ENCODE results near the gene LCP2.

The LCP2 gene

GRCh38 chr5:170315154-170315553, 17.6 kb upstream of the LCP2 start:
- DNase-seq (ENCODE audit: low read depth, low spot score), result no peak

GRCh38 chr5:170314541-170315095, 17.0 kb upstream of the LCP2 start:
- DNase-seq (ENCODE audit: low read depth, low spot score), result no peak

GRCh38 chr5:170313816-170314215, 16.2 kb upstream of the LCP2 start:
- no peak for DNase-seq (ENCODE audit: low read depth, low spot score)

GRCh38 chr5:170313344-170313743, 15.8 kb upstream of the LCP2 start:
- no peak for DNase-seq (ENCODE audit: low read depth, low spot score)

- peak; percentile 50 for DNase-seq (ENCODE audit: low read depth, low spot score)
Observed at GRCh38 chr5:170312666-170313065, 15.1 kb upstream of the LCP2 start.

GRCh38 chr5:170312301-170312595, 14.7 kb upstream of the LCP2 start:
- DNase-seq (ENCODE audit: low read depth, low spot score), result no peak

GRCh38 chr5:170311511-170312300, 14.1 kb upstream of the LCP2 start:
- DNase-seq (ENCODE audit: low read depth, low spot score), result no peak

GRCh38 chr5:170310256-170310926, 12.8 kb upstream of the LCP2 start:
- DNase-seq (ENCODE audit: low read depth, low spot score), result no peak

- no peak for DNase-seq (ENCODE audit: low read depth, low spot score)
Observed at GRCh38 chr5:170308686-170309085, 11.1 kb upstream of the LCP2 start.

GRCh38 chr5:170307575-170308465, 10.2 kb upstream of the LCP2 start:
- DNase-seq (ENCODE audit: low read depth, low spot score), result no peak

- DNase-seq (ENCODE audit: low read depth, low spot score), result no peak
Observed at GRCh38 chr5:170306381-170306831, 8.8 kb upstream of the LCP2 start.

- no peak for DNase-seq (ENCODE audit: low read depth, low spot score)
Observed at GRCh38 chr5:170305646-170306025, 8.1 kb upstream of the LCP2 start.

- DNase-seq (ENCODE audit: low read depth, low spot score), result no peak
Observed at GRCh38 chr5:170305016-170305645, 7.6 kb upstream of the LCP2 start.

- DNase-seq (ENCODE audit: low read depth, low spot score), result no peak
Observed at GRCh38 chr5:170303549-170303948, 6.0 kb upstream of the LCP2 start.

- DNase-seq (ENCODE audit: low read depth, low spot score), result peak; percentile 38
Observed at GRCh38 chr5:170302653-170303501, 5.3 kb upstream of the LCP2 start.

- DNase-seq (ENCODE audit: low read depth, low spot score), result no peak
Observed at GRCh38 chr5:170301981-170302652, 4.5 kb upstream of the LCP2 start.

- no peak for DNase-seq (ENCODE audit: low read depth, low spot score)
Observed at GRCh38 chr5:170301149-170301548, 3.6 kb upstream of the LCP2 start.

- DNase-seq (ENCODE audit: low read depth, low spot score), result no peak
Observed at GRCh38 chr5:170300361-170301013, 2.9 kb upstream of the LCP2 start.

- no peak for DNase-seq (ENCODE audit: low read depth, low spot score)
Observed at GRCh38 chr5:170296935-170297588, 515 bp downstream of the LCP2 start.
